HG03342 (cell line): Measurements from ENCODE around the gene KIFC1.
"Not testable (repeated sequence)": the region's sequence is repeated elsewhere in the genome, so short reads cannot be mapped to it uniquely, and the experiment has no call there.

Experiments
- ATAC-seq: cut with Tn5 transposase; IDR thresholded peaks from one replicate; pipeline ENCODE4 v1.9.1; 2021; ENCODE audit warnings: mild to moderate bottlenecking, moderate library complexity; ENCODE audit not compliant: unreplicated experiment

The KIFC1 gene

GRCh38 chr6:33373960-33374910, 17.4 kb upstream of the KIFC1 start:
- no peak for ATAC-seq

- ATAC-seq = no peak
These were observed 16.4 kb upstream of the KIFC1 start for GRCh38 chr6:33375143-33375671.

- no peak for ATAC-seq
These were observed 14.5 kb upstream of the KIFC1 start for GRCh38 chr6:33377171-33377570.

- not testable (repeated sequence) for ATAC-seq
These were observed 12.4 kb upstream of the KIFC1 start for GRCh38 chr6:33379184-33379583.

GRCh38 chr6:33380272-33380981, 11.2 kb upstream of the KIFC1 start:
- ATAC-seq = no peak

GRCh38 chr6:33383427-33384185, 8.0 kb upstream of the KIFC1 start:
- no peak for ATAC-seq

GRCh38 chr6:33384581-33385020, 7.0 kb upstream of the KIFC1 start:
- ATAC-seq = no peak

- no peak for ATAC-seq
These were observed 1.4 kb upstream of the KIFC1 start for GRCh38 chr6:33390173-33390572.

- ATAC-seq = no peak
These were observed 801 bp upstream of the KIFC1 start for GRCh38 chr6:33390767-33391277.

- peak; percentile 16 for ATAC-seq
These were observed 435 bp downstream of the KIFC1 start for GRCh38 chr6:33391922-33392594.

GRCh38 chr6:33392595-33392948, 949 bp downstream of the KIFC1 start:
- no peak for ATAC-seq

- ATAC-seq = no peak
These were observed 1.4 kb downstream of the KIFC1 start for GRCh38 chr6:33392979-33393378.

GRCh38 chr6:33397541-33397940, 5.9 kb downstream of the KIFC1 start:
- ATAC-seq = no peak

GRCh38 chr6:33398601-33399000, 7.0 kb downstream of the KIFC1 start:
- ATAC-seq = not testable (repeated sequence)

GRCh38 chr6:33399881-33400280, 8.3 kb downstream of the KIFC1 start:
- not testable (repeated sequence) for ATAC-seq

GRCh38 chr6:33404884-33405283, 13.3 kb downstream of the KIFC1 start:
- no peak for ATAC-seq

- no peak for ATAC-seq
These were observed 13.8 kb downstream of the KIFC1 start for GRCh38 chr6:33405386-33405940.

GRCh38 chr6:33406126-33406525, 14.5 kb downstream of the KIFC1 start:
- ATAC-seq = no peak

GRCh38 chr6:33407132-33407718, 15.6 kb downstream of the KIFC1 start:
- no peak for ATAC-seq
